ENCODE measurements around the gene KCNT1. TPM values are rescaled to one million over a fixed set of nuclear protein-coding genes. Genes with fewer than 3 reads are reported as not detected.

KCNT1 gene
- total RNA-seq, 2 donors from 2014 or later: not detected

DNA sequence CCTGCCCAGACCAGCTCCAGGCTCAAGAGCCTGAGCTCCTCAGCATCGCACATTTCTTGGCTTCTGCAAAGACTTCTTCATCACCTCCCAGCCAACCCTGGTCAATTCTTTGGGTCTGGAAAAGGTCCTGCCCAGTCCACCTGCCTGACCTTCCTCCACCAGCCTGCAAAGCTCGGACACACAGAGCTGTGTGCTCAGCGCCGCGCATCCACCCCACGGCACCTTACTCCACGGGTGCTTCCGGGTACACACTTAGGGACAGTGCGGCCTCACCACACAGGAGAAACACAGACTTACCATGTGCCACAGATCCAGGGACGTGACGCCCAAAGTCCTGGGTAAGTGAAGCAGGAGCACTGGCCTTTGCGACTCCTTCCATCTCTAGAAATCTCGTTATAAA, 97.3 kb downstream of the KCNT1 start:
- no peak for ATAC-seq (replicated peaks)
- Mint-ChIP-seq H3K27ac (no peak overlapping the region), H3K9me3 (no peaks in the 10 kb centered on the region), H3K36me3 (ENCODE audit: low read depth) (no peaks in the 10 kb centered on the region), H3K27me3 (no peaks in the 10 kb centered on the region), H3K4me3 (no peak overlapping the region), H3K4me1 (peaks cover 13% of the 10 kb centered on the region)

- Mint-ChIP-seq H3K4me3 (no peak overlapping the region), H3K27ac (no peak overlapping the region), H3K4me1 (peaks cover 16% of the 10 kb centered on the region), H3K9me3 (no peaks in the 10 kb centered on the region), H3K36me3 (ENCODE audit: low read depth) (peaks cover 4% of the 10 kb centered on the region), H3K27me3 (no peaks in the 10 kb centered on the region)
- ATAC-seq (replicated peaks): no peak
These were observed 99.1 kb downstream of the KCNT1 start for GRCh38 chr9:135801070-135801469.

DNA sequence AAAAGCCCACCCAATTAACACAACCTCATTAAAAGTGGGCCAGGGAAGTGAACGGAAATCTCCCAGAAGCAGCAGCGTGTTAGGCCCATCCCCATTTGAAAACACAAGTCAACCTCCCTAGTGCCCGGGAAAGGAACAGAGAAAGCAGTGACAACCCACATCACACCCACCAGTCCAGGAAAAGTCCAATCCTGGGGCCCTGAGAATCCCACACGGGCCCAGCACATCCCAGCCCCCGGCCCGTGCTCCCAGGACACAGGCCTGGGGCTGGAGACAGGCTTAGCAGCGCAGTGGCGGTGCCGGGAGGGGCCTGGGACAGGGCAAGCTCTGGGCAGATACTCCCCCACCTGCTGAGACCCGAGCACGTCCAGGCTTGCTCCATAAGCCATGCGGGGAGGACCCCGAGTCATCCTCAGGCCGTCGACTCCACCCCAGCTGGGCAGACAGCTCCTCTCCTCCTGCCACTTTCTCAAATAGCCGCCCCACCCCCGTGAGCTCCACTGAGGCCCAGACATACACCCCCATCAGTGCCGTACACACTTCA, 101.0 kb downstream of the KCNT1 start:
- H3K4me3 Mint-ChIP-seq: no peak overlapping the region

GRCh38 chr9:135803441-135803840, 101.5 kb downstream of the KCNT1 start:
- Mint-ChIP-seq H3K4me3 (no peak overlapping the region), H3K4me1 (peaks cover 11% of the 10 kb centered on the region), H3K27me3 (no peaks in the 10 kb centered on the region), H3K27ac (no peak overlapping the region), H3K9me3 (no peaks in the 10 kb centered on the region), H3K36me3 (ENCODE audit: low read depth) (peaks cover 6% of the 10 kb centered on the region)
- no peak for ATAC-seq (replicated peaks)

More for the DNA sequence above, 101.0 kb downstream of the KCNT1 start:
- no peaks in the 10 kb centered on the region for H3K9me3 Mint-ChIP-seq
- H3K27ac Mint-ChIP-seq: no peak overlapping the region
- no peaks in the 10 kb centered on the region for H3K27me3 Mint-ChIP-seq
- H3K4me1 Mint-ChIP-seq: peaks cover 12% of the 10 kb centered on the region
- ATAC-seq (replicated peaks): no peak
- peaks cover 6% of the 10 kb centered on the region for H3K36me3 Mint-ChIP-seq (ENCODE audit: low read depth)

- no peak for ATAC-seq (replicated peaks)
These were observed 102.8 kb downstream of the KCNT1 start for GRCh38 chr9:135804581-135805421.

DNA sequence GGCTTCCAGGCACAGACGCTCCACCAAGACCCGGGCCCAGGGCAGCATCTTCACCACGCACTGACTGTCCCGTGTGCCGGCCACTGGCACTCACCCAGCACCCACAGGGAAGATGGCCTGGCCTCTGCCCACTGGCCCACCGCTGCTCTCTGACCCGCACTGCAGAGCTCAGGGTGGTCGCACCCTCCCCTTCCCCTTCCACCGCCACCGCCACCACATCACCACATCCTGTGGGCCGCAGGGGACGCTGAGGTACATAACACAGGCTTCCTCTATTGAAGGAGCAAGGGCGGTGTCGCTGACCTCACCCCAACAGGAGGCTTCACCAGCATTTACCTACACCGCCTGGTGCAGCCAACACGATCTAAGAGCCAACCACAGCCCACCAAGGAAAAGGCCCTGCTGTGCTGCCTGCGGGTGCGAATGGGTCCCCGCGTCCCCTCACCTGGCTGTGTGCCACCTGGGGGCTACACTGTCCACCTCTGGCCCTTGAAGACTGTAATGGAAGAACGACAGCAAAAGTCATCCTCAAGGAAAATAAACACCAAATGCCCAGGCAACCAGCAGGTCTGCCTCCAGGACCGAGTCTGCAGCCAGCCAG, 103.5 kb downstream of the KCNT1 start:
- ATAC-seq (replicated peaks): no peak
- Mint-ChIP-seq H3K9me3 (no peaks in the 10 kb centered on the region), H3K27me3 (no peaks in the 10 kb centered on the region)

More at GRCh38 chr9:135804581-135805421, 102.8 kb downstream of the KCNT1 start:
- H3K27ac Mint-ChIP-seq: no peak overlapping the region
- no peaks in the 10 kb centered on the region for H3K9me3 Mint-ChIP-seq
- no peaks in the 10 kb centered on the region for H3K27me3 Mint-ChIP-seq
- peaks cover 8% of the 10 kb centered on the region for H3K4me1 Mint-ChIP-seq
- peaks cover 18% of the 10 kb centered on the region for H3K36me3 Mint-ChIP-seq (ENCODE audit: low read depth)
- H3K4me3 Mint-ChIP-seq: no peak overlapping the region

DNA sequence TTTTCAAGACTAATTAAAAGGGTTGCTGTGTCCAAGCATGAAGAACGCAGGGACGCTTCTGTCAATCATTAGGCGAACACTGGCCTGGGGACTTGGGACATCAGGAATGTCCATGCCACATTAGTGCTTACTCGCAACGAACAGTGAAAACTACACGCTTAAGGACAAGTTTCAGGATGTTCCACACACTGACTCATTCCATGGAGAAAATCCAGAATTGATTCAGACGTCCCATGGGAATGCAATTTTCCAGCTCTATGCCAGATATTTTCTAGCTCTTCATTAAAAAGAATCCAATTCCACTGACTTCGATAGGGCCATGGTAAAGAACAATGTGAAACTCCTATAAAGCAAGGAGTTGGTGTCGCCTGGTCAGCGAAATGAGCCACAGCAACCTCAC, 107.2 kb downstream of the KCNT1 start:
- H3K27me3 Mint-ChIP-seq: no peaks in the 10 kb centered on the region

More for the DNA sequence above, 103.5 kb downstream of the KCNT1 start:
- Mint-ChIP-seq H3K27ac (peak overlapping the region; percentile 55), H3K4me1 (peaks cover 8% of the 10 kb centered on the region), H3K36me3 (ENCODE audit: low read depth) (peaks cover 25% of the 10 kb centered on the region), H3K4me3 (no peak overlapping the region)

DNA sequence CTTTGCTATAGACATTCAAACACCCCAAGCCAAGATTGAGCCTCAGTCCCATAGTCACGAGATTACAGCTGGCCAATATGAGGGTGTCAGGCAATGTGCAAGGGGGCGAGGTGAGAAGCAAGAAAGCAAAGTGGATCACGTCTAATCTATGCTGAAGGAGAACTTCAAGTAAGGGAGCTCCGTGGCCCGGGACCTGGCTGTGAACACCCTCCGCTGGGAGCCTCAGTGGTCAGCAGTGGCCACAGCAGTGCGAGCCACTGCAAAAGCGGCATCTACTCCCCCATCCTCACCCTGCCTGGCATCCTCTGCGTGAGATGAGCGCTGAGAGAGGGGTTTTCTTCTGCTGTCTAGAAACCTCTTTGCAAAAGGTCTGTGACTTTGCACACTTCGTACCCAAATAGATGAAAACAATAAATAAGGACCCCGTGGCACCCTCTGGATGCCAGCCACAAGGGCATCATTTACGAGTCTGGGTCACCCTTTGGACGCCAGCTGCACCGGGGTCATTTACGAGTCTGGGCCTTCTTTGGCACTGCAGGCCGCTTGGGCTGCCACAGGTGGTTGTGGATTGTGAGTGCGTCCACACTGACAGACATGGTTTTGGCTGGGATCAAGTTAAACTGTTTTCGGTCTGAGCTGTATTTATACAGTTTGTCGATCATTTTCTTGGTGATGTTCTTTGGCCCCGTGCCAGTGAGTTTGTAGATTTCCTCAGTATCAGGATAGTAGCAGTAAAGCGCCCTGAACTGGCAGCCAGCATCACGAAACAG, 109.0 kb downstream of the KCNT1 start:
- H3K27me3 Mint-ChIP-seq: no peaks in the 10 kb centered on the region
- H3K27ac Mint-ChIP-seq: peak overlapping the region; percentile 14
- H3K9me3 Mint-ChIP-seq: no peaks in the 10 kb centered on the region
- H3K4me3 Mint-ChIP-seq: no peak overlapping the region
- peaks cover 6% of the 10 kb centered on the region for H3K4me1 Mint-ChIP-seq
- H3K36me3 Mint-ChIP-seq (ENCODE audit: low read depth): peaks cover 76% of the 10 kb centered on the region
- no peak for ATAC-seq (replicated peaks)

More for the DNA sequence above, 107.2 kb downstream of the KCNT1 start:
- Mint-ChIP-seq H3K27ac (no peak overlapping the region), H3K9me3 (no peaks in the 10 kb centered on the region), H3K4me3 (no peak overlapping the region), H3K4me1 (peaks cover 4% of the 10 kb centered on the region), H3K36me3 (ENCODE audit: low read depth) (peaks cover 61% of the 10 kb centered on the region)
- ATAC-seq (replicated peaks): no peak

- Mint-ChIP-seq H3K4me3 (no peak overlapping the region), H3K4me1 (peaks cover 5% of the 10 kb centered on the region), H3K27me3 (no peaks in the 10 kb centered on the region), H3K36me3 (ENCODE audit: low read depth) (peaks cover 82% of the 10 kb centered on the region), H3K27ac (peak overlapping the region; percentile 14), H3K9me3 (no peaks in the 10 kb centered on the region)
- ATAC-seq (replicated peaks): no peak
These were observed 109.8 kb downstream of the KCNT1 start for GRCh38 chr9:135811801-135812200.

- Mint-ChIP-seq H3K36me3 (ENCODE audit: low read depth) (peaks cover 93% of the 10 kb centered on the region), H3K27me3 (no peaks in the 10 kb centered on the region), H3K4me3 (no peak overlapping the region), H3K4me1 (peaks cover 5% of the 10 kb centered on the region), H3K9me3 (no peaks in the 10 kb centered on the region), H3K27ac (no peak overlapping the region)
- no peak for ATAC-seq (replicated peaks)
These were observed 111.0 kb downstream of the KCNT1 start for GRCh38 chr9:135812961-135813360.

DNA sequence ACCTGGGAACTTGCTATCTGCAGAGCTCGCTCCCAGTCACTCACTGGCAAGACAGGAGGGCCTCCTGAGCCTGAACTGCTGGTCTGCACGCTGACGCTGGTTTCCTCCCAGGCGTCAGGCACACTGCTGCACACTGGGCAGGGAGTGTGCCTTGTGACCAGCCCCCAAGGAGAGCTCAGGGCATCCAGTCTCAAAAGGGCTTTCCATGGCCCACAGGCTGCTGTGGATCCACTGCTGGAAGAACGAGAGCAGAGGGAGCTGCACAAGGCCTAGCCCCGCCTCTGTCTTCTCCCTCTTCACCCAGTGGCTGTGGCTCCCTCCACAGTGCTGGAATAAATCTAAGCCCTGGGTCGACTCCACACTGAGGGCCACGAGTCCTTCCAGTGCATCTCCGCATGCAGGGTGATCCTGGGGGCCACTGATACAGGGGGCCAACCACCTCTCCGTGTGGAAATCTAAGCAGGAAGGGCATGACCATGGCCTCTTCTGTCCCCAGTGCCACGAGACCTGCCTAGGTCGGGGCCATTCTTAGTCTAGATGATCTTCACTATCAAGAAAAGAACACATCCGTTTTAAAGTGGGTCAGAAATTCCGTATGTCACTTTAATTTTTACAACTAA, 111.8 kb downstream of the KCNT1 start:
- peaks cover 100% of the 10 kb centered on the region for H3K36me3 Mint-ChIP-seq (ENCODE audit: low read depth)
- no peaks in the 10 kb centered on the region for H3K9me3 Mint-ChIP-seq
- H3K27me3 Mint-ChIP-seq: no peaks in the 10 kb centered on the region
- no peak for ATAC-seq (replicated peaks)
- no peak overlapping the region for H3K27ac Mint-ChIP-seq
- no peak overlapping the region for H3K4me3 Mint-ChIP-seq
- H3K4me1 Mint-ChIP-seq: peaks cover 5% of the 10 kb centered on the region

GRCh38 chr9:135814421-135815095, 112.6 kb downstream of the KCNT1 start:
- Mint-ChIP-seq H3K27ac (peak overlapping the region; percentile 36), H3K27me3 (no peaks in the 10 kb centered on the region), H3K4me1 (peaks cover 5% of the 10 kb centered on the region), H3K36me3 (ENCODE audit: low read depth) (peaks cover 99% of the 10 kb centered on the region), H3K4me3 (no peak overlapping the region), H3K9me3 (no peaks in the 10 kb centered on the region)
- ATAC-seq (replicated peaks): no peak

GRCh38 chr9:135815413-135815812, 113.4 kb downstream of the KCNT1 start:
- Mint-ChIP-seq H3K27ac (no peak overlapping the region), H3K4me3 (peak overlapping the region; percentile 13), H3K36me3 (ENCODE audit: low read depth) (peaks cover 99% of the 10 kb centered on the region), H3K4me1 (peaks cover 5% of the 10 kb centered on the region), H3K9me3 (no peaks in the 10 kb centered on the region), H3K27me3 (no peaks in the 10 kb centered on the region)
- ATAC-seq (replicated peaks): no peak
